SW480 (cell line): ENCODE data around the gene TMEM222.
"Not testable (repeated sequence)": the region's sequence is repeated elsewhere in the genome, so short reads cannot be mapped to it uniquely, and the experiment has no call there.

Source experiments
- DNase-seq: peaks from one replicate; pipeline ENCODE4 v3.0.0-alpha.2; 2016; ENCODE audit warnings: low spot score

TMEM222 gene

GRCh38 chr1:27321813-27322568 is at the start of gene TMEM222:
TSS of gene TMEM222 (plus strand) at chr1:27322163. CDS start at chr1:27322198, 35 bp downstream.
- peak; percentile 94 for DNase-seq

GRCh38 chr1:27274204-27274603 is 47.8 kb upstream of the TMEM222 start:
- no peak for DNase-seq

- DNase-seq = no peak
Observed at GRCh38 chr1:27275696-27276095, 46.3 kb upstream of the TMEM222 start.

- peak; percentile 73 for DNase-seq
Observed at GRCh38 chr1:27284425-27285273, 37.3 kb upstream of the TMEM222 start.

GRCh38 chr1:27285274-27285660 is 36.7 kb upstream of the TMEM222 start:
- no peak for DNase-seq

GRCh38 chr1:27285821-27286220 is 36.1 kb upstream of the TMEM222 start:
- DNase-seq = not testable (repeated sequence)

GRCh38 chr1:27289125-27289524 is 32.8 kb upstream of the TMEM222 start:
- not testable (repeated sequence) for DNase-seq

- DNase-seq = no peak
Observed at GRCh38 chr1:27290581-27290980, 31.4 kb upstream of the TMEM222 start.

GRCh38 chr1:27292106-27292505 is 29.9 kb upstream of the TMEM222 start:
- DNase-seq = no peak

- DNase-seq = no peak
Observed at GRCh38 chr1:27293915-27294314, 28.0 kb upstream of the TMEM222 start.

- DNase-seq = peak; percentile 33
Observed at GRCh38 chr1:27296773-27297291, 25.1 kb upstream of the TMEM222 start.

- DNase-seq = no peak
Observed at GRCh38 chr1:27297903-27298302, 24.1 kb upstream of the TMEM222 start.

- no peak for DNase-seq
Observed at GRCh38 chr1:27298632-27299384, 23.2 kb upstream of the TMEM222 start.

GRCh38 chr1:27299385-27300271 is 22.3 kb upstream of the TMEM222 start:
- no peak for DNase-seq

GRCh38 chr1:27300341-27301051 is 21.5 kb upstream of the TMEM222 start:
- peak; percentile 67 for DNase-seq

- no peak for DNase-seq
Observed at GRCh38 chr1:27301052-27301422, 20.9 kb upstream of the TMEM222 start.

- no peak for DNase-seq
Observed at GRCh38 chr1:27301582-27302199, 20.3 kb upstream of the TMEM222 start.

GRCh38 chr1:27302612-27303011 is 19.4 kb upstream of the TMEM222 start:
- DNase-seq = no peak

GRCh38 chr1:27303509-27303908 is 18.5 kb upstream of the TMEM222 start:
- no peak for DNase-seq

- DNase-seq = no peak
Observed at GRCh38 chr1:27306071-27306470, 15.9 kb upstream of the TMEM222 start.
